Glutamatergic neuron (in vitro differentiated cells): ENCODE measurements around the gene P3H2. TPM values are rescaled to one million over a fixed set of nuclear protein-coding genes. Genes with fewer than 3 reads are reported as not detected.

Source experiments
- DNase-seq: peaks from one replicate; pipeline ENCODE4 v3.0.0; 2022
- H3K27ac Mint-ChIP-seq: one replicate; pipeline ENCODE4 v1.8.0; 2020; ENCODE audit warnings: mild to moderate bottlenecking, mixed read lengths, inconsistent platforms; ENCODE audit not compliant: unreplicated experiment
- H3K27me3 Mint-ChIP-seq: one replicate; pipeline ENCODE4 v1.8.0; 2020; ENCODE audit warnings: mild to moderate bottlenecking, moderate library complexity, mixed read lengths, inconsistent platforms; ENCODE audit not compliant: unreplicated experiment
- H3K36me3 Mint-ChIP-seq: one replicate; pipeline ENCODE4 v1.8.0; 2020; ENCODE audit warnings: mild to moderate bottlenecking, mixed read lengths, inconsistent platforms; ENCODE audit not compliant: unreplicated experiment
- H3K4me1 Mint-ChIP-seq: one replicate; pipeline ENCODE4 v1.8.0; 2020; ENCODE audit warnings: mild to moderate bottlenecking, low read depth, mixed read lengths, inconsistent platforms; ENCODE audit not compliant: unreplicated experiment
- H3K4me3 Mint-ChIP-seq: one replicate; pipeline ENCODE4 v1.8.0; 2020; ENCODE audit warnings: mild to moderate bottlenecking, mixed read lengths, inconsistent platforms; ENCODE audit not compliant: unreplicated experiment
- H3K9me3 Mint-ChIP-seq: one replicate; pipeline ENCODE4 v1.8.0; 2020; ENCODE audit warnings: mild to moderate bottlenecking, moderate library complexity, mixed read lengths, inconsistent platforms; ENCODE audit not compliant: unreplicated experiment
- total RNA-seq: library from RNA; stranded (reverse); fragmentation: NEBNext Ultra II Directional; extraction: Animal tissue kit (Norgen Biotek cat#: 25700); gene quantifications from one replicate; pipeline ENCODE4 v1.2.1, GENCODE V29; 2021; ENCODE audit not compliant: unreplicated experiment
- TF ChIP-seq, protein P1 (sequence below): fragments of 200-600 bp; sonication (generic); IDR thresholded peaks from one replicate; pipeline ENCODE4 v1.5.0; 2021; ENCODE audit not compliant: partially characterized antibody, unreplicated experiment

P3H2 gene
- total RNA-seq, 1 donor from 2014 or later: 28.6 TPM

DNA sequence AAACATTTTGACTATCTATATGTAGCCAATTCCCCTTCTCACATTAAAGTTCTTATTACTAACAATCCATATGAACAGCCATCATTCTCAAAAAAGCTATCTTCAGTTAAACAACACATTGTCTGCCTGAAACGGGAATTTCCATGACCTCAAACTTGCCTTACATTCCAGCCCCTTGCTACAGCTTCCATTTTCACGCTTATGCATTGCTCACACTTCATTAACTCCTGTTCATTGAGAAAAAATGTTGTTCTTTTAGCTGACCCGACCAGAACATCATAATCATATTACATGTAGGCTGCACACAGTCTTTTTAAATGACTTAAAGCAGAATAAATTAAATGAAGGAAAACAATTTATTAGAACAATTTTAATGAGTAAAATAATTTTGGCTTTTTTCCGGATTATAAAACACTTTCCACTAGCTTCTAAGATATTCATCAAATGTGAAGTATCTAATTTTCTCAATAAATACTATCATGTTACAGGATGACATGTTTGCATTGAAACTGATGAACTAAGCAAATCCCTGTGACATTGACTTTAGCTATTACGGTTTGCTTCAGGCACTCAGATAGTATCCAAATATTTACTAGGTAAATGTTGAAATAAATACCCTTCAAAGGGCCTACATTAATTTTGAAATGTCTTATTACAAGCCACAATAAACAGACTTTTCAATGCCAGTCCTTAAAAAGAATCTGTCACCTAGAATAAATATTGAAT is 49.9 kb downstream of the P3H2 start:
- no peaks in the 10 kb centered on the region for H3K4me1 Mint-ChIP-seq
- TF ChIP-seq, protein P1, sequence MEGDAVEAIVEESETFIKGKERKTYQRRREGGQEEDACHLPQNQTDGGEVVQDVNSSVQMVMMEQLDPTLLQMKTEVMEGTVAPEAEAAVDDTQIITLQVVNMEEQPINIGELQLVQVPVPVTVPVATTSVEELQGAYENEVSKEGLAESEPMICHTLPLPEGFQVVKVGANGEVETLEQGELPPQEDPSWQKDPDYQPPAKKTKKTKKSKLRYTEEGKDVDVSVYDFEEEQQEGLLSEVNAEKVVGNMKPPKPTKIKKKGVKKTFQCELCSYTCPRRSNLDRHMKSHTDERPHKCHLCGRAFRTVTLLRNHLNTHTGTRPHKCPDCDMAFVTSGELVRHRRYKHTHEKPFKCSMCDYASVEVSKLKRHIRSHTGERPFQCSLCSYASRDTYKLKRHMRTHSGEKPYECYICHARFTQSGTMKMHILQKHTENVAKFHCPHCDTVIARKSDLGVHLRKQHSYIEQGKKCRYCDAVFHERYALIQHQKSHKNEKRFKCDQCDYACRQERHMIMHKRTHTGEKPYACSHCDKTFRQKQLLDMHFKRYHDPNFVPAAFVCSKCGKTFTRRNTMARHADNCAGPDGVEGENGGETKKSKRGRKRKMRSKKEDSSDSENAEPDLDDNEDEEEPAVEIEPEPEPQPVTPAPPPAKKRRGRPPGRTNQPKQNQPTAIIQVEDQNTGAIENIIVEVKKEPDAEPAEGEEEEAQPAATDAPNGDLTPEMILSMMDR: no peak
- peaks cover 1% of the 10 kb centered on the region for H3K9me3 Mint-ChIP-seq
- H3K36me3 Mint-ChIP-seq: no peaks in the 10 kb centered on the region
- no peak overlapping the region for H3K4me3 Mint-ChIP-seq
- DNase-seq: no peak
- H3K27ac Mint-ChIP-seq: no peak overlapping the region
- no peaks in the 10 kb centered on the region for H3K27me3 Mint-ChIP-seq

DNA sequence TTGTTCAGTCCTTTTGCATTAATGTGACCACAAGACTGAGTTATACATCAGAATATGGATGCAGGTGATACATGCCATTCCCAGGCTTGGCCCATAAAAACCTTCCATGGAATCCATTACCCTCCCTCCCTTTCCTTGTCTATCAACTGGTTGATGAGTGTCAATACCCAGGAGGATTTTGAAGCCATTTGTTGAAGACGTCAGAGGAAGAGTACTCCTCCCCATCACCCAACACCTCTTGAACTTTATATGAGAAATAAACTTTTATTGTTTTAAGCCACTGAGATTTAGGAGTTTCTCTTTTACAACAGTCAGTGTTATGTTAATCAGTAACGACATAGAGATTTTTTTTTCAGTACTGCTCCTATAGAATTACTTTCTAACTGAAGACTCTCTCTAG is 55.5 kb downstream of the P3H2 start:
- Mint-ChIP-seq H3K27ac (no peak overlapping the region), H3K36me3 (no peaks in the 10 kb centered on the region), H3K27me3 (no peaks in the 10 kb centered on the region), H3K9me3 (peaks cover 1% of the 10 kb centered on the region), H3K4me3 (no peak overlapping the region), H3K4me1 (no peaks in the 10 kb centered on the region)
- TF ChIP-seq, protein P1: no peak
- no peak for DNase-seq

DNA sequence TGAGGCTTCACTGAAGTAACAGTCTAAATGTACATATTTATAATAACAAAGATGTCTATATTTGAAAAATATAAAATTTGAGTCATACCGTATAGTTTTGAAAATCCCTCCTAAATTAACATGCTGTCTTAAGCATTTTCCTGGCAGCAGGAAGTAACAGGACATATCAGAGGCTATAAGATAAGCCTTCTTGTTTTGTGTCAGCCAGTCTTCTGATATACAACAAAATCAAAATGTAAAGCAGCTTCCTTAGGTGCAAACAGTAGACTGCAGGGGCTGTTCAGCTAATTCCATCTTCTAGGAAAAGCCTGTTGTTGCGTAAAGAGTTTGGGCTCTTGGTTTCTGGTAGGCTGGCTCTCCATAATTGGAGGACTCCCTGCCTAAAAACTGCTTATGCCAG is 56.0 kb downstream of the P3H2 start:
- Mint-ChIP-seq H3K4me3 (no peak overlapping the region), H3K27me3 (no peaks in the 10 kb centered on the region), H3K9me3 (peaks cover 1% of the 10 kb centered on the region), H3K36me3 (no peaks in the 10 kb centered on the region), H3K4me1 (no peaks in the 10 kb centered on the region), H3K27ac (no peak overlapping the region)
- TF ChIP-seq, protein P1: no peak
- DNase-seq: no peak

DNA sequence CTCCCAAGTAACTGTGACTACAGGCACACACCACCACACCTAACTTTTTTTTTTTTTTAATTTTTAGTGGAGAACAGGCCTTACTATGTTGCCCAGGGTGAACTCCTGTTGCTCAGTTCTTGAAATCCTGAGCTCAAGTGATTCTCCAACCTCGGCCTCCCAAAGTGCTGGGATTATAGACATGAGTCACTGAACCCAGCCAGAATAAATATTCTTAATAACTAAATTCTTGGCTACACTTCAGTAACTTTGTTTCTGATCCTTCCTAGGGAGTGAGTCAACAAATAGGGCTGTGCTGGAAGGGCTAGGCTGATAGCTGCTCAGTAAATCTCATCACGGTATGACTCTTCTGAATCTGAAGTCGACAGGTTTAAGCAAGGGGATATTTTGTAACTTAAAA is 56.6 kb downstream of the P3H2 start:
- Mint-ChIP-seq H3K4me3 (no peak overlapping the region), H3K27me3 (no peaks in the 10 kb centered on the region), H3K9me3 (peaks cover 1% of the 10 kb centered on the region), H3K36me3 (no peaks in the 10 kb centered on the region), H3K4me1 (no peaks in the 10 kb centered on the region), H3K27ac (no peak overlapping the region)
- TF ChIP-seq, protein P1: no peak
- DNase-seq: no peak

DNA sequence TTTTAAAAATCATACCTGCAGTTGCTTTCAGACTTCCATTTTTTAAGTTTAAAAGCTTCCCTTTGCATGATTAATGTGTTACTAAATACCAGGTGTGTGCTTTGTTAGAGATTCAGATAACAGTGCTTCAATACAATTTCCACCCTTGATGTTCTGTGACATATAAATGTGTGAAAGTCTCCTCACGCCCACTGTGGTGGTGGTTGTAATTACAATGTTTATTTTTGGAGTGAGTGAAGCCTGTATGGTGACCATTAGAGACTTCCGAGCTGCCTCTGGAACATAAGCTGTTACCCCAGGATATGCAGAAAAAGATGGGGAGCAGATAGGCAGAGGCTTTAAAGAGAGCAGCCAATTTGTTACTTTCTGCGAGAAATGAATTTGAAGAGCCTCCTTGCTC is 57.2 kb downstream of the P3H2 start:
- TF ChIP-seq, protein P1: no peak
- Mint-ChIP-seq H3K9me3 (peaks cover 1% of the 10 kb centered on the region), H3K36me3 (no peaks in the 10 kb centered on the region), H3K27ac (no peak overlapping the region), H3K27me3 (no peaks in the 10 kb centered on the region), H3K4me1 (peaks cover 2% of the 10 kb centered on the region), H3K4me3 (no peak overlapping the region)
- no peak for DNase-seq
